ENCODE measurements around the gene KLHDC8B. TPM values are rescaled to one million over a fixed set of nuclear protein-coding genes. Genes with fewer than 3 reads are reported as not detected.
A peak's percentile ranks its signal among the peaks of the same experiment; 100 is the strongest.

Gene KLHDC8B
- total RNA-seq, 1 experiment from 2014 or later, result 1.7 TPM

DNA sequence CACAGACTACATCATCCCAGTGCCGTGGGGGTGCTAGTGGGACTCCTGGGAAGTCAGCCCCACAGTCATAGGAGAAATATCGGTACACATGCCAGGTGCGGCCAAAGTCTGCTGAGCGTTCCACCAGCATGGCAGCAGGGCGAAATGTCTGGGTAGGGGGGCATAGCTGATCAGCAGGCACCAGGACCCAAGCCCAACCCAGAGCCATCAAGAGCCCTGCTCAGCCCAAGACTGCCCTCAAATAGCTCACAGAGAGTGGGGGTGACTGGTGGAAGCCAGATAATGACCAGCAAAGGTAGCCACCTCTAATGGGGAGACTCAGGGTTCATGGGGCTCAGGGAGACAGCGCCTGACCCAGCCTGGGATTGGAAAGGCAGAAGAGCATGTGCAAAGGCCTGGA, 39.8 kb upstream of the KLHDC8B start:
- POLR2A ChIA-PET, result interaction anchor here (0.7 to 5.0 kb wide), 7 partner anchors 11 to 124 kb away, joined by 3 to 64 read pairs (median 15); partner anchors contain the start of genes NDUFAF3, QARS1, QRICH1 and USP19
- DNase-seq (ENCODE audit: unreplicated experiment), result no peak
- H3K9me3 Mint-ChIP-seq (ENCODE audit: unreplicated experiment), result no peaks in the 10 kb centered on the region
- H3K27me3 Mint-ChIP-seq (ENCODE audit: insufficient read depth, unreplicated experiment), result no peaks in the 10 kb centered on the region
- TF ChIP-seq, protein P1, sequence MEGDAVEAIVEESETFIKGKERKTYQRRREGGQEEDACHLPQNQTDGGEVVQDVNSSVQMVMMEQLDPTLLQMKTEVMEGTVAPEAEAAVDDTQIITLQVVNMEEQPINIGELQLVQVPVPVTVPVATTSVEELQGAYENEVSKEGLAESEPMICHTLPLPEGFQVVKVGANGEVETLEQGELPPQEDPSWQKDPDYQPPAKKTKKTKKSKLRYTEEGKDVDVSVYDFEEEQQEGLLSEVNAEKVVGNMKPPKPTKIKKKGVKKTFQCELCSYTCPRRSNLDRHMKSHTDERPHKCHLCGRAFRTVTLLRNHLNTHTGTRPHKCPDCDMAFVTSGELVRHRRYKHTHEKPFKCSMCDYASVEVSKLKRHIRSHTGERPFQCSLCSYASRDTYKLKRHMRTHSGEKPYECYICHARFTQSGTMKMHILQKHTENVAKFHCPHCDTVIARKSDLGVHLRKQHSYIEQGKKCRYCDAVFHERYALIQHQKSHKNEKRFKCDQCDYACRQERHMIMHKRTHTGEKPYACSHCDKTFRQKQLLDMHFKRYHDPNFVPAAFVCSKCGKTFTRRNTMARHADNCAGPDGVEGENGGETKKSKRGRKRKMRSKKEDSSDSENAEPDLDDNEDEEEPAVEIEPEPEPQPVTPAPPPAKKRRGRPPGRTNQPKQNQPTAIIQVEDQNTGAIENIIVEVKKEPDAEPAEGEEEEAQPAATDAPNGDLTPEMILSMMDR (IDR thresholded peaks at IDR 0.05; ENCODE audit: unreplicated experiment), result no peak
- intact Hi-C loops (cut with micrococcal nuclease), result no loop called here
- no TSS peak for BruUV-seq (replicated peaks)
- peaks cover 39% of the 10 kb centered on the region for H3K36me3 Mint-ChIP-seq (ENCODE audit: insufficient read depth, unreplicated experiment)
- H3K4me1 Mint-ChIP-seq (ENCODE audit: insufficient read depth, unreplicated experiment), result peaks cover 16% of the 10 kb centered on the region
- peak overlapping the region; percentile 90 for H3K4me3 Mint-ChIP-seq (ENCODE audit: unreplicated experiment)
- H3K27ac Mint-ChIP-seq (ENCODE audit: low read depth, unreplicated experiment), result peak overlapping the region; percentile 84
- CTCF ChIA-PET, result interaction anchor here (0.6 to 1.3 kb wide), 5 partner anchors 19 to 224 kb away, joined by 3 to 6 read pairs (median 3); partner anchors contain the start of gene QRICH1

DNA sequence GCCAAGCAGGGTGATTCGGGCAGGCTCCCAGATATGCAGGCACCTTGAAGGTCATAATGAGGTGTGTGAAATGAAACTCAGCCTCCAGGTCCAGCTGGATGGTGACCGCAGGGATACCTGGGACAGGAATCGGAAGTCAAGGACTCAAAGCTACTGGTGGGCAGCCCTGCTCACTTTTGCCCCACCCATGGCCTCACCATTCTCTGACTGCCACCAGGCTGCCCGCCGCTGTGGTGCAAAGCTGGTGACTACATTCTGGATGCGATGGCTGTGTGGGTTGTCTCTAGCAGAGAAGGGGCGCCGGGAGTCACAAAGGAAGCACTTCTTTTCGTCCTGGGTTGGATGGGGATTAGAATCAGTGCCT, 39.3 kb upstream of the KLHDC8B start:
- peaks cover 36% of the 10 kb centered on the region for H3K36me3 Mint-ChIP-seq (ENCODE audit: insufficient read depth, unreplicated experiment)
- H3K27ac Mint-ChIP-seq (ENCODE audit: low read depth, unreplicated experiment), result peak overlapping the region; percentile 84
- BruUV-seq (replicated peaks), result no TSS peak
- peaks cover 16% of the 10 kb centered on the region for H3K4me1 Mint-ChIP-seq (ENCODE audit: insufficient read depth, unreplicated experiment)
- no peak for DNase-seq (ENCODE audit: unreplicated experiment)
- CTCF ChIA-PET, result interaction anchor here (0.5 to 1.3 kb wide), 5 partner anchors 10 to 224 kb away, joined by 3 to 6 read pairs (median 3); partner anchors contain the start of gene QRICH1
- H3K9me3 Mint-ChIP-seq (ENCODE audit: unreplicated experiment), result no peaks in the 10 kb centered on the region
- no peaks in the 10 kb centered on the region for H3K27me3 Mint-ChIP-seq (ENCODE audit: insufficient read depth, unreplicated experiment)
- TF ChIP-seq, protein P1 (IDR thresholded peaks at IDR 0.05; ENCODE audit: unreplicated experiment), result no peak
- POLR2A ChIA-PET, result interaction anchor here (0.6 to 5.0 kb wide), 14 partner anchors 12 to 523 kb away, joined by 3 to 64 read pairs (median 8); partner anchors contain the start of genes IMPDH2, NDUFAF3, QARS1 and QRICH1
- H3K4me3 Mint-ChIP-seq (ENCODE audit: unreplicated experiment), result peak overlapping the region; percentile 90
- intact Hi-C loops (cut with micrococcal nuclease), result no loop called here

DNA sequence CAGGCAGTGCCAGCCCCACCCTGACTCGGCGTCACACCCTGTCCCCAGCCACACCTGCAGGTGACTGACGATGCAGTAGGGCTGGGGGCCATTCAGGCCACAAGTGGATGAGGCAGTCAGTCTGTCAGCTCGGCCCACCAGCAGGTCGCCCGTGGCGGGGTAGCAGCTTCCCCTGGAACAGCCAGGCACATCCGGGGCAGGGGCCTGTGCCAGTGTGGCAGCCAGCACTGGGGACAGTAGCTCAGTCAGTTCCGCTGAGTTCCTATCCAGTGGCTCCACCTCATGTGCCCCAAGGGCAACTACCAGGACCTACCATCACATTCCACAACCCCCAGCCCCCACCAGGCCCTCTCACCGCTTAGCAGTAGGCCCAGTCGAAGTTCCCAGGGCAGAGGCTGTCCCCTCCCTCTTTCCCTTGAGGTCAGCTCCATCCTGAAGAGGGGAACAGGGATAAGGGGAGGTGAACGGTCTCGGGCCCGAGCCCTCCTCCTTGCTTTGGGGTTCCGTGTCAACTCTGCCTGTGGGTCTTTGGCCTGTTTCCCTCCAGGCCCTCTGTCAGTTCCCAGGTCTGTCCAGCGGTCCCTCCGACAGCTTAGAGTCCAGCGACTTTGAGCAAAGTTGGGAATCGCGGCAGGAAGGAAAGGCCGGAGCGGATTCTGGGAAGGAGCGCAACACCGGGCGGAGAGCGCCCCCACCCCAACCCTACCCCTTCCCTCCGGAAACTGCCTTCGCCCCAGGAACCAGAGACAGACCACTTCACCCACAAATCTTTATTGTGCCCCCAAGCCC, 38.8 kb upstream of the KLHDC8B start, which contains the start of gene LAMB2:
LAMB2 (minus strand) TSS at position 614 of the 789 bp plus-strand sequence; CDS start at position 431, 183 bp downstream.
- H3K27ac Mint-ChIP-seq (ENCODE audit: low read depth, unreplicated experiment), result peak within 1 kb of the TSS; percentile 84
- peak within 1 kb of the TSS; percentile 90 for H3K4me3 Mint-ChIP-seq (ENCODE audit: unreplicated experiment)
- ChIA-PET POLR2A (interaction anchor here (0.6 to 5.0 kb wide), 24 partner anchors 12 to 523 kb away, joined by 3 to 64 read pairs (median 4); partner anchors contain the start of genes GPX1, IMPDH2, KLHDC8B and NDUFAF3), CTCF (interaction anchor here (0.5 to 1.3 kb wide), 7 partner anchors 11 to 283 kb away, joined by 3 to 6 read pairs (median 3); partner anchors contain the start of gene QRICH1)
- TSS peak; percentile 84 for BruUV-seq (replicated peaks)
- H3K4me1 Mint-ChIP-seq (ENCODE audit: insufficient read depth, unreplicated experiment), result peaks cover 16% of the 10 kb centered on the region
- TF ChIP-seq, protein P1 (IDR thresholded peaks at IDR 0.05; ENCODE audit: unreplicated experiment), result no peak
- DNase-seq (ENCODE audit: unreplicated experiment), result peak; percentile 81
- H3K36me3 Mint-ChIP-seq (ENCODE audit: insufficient read depth, unreplicated experiment), result peaks cover 30% of the 10 kb centered on the region
- no peaks in the 10 kb centered on the region for H3K27me3 Mint-ChIP-seq (ENCODE audit: insufficient read depth, unreplicated experiment)
- no peaks in the 10 kb centered on the region for H3K9me3 Mint-ChIP-seq (ENCODE audit: unreplicated experiment)
- intact Hi-C loops (cut with micrococcal nuclease), result loop anchor here (1.0 kb wide), 1 partner anchor 12 kb away; the partner anchor contains the start of gene USP19

Measured in MCF 10A (cell line).